Suprapubic skin (tissue), 4 donors: ENCODE measurements around the gene DGCR2. TPM values are rescaled to one million over a fixed set of nuclear protein-coding genes. Genes with fewer than 3 reads are reported as not detected.

Experiments used
- DNase-seq, 2 donors: peaks; one replicate each; pipeline ENCODE4 v3.0.0-alpha.2; 2019; ENCODE audit warnings: low spot score in 2 of 2
- H3K27ac ChIP-seq: fragments of 200-600 bp; sonication (generic); one replicate; pipeline ENCODE4 v1.5.1; 2019
- H3K27me3 ChIP-seq: fragments of 200-600 bp; sonication (generic); one replicate; pipeline ENCODE4 v1.5.1; 2019
- H3K36me3 ChIP-seq: fragments of 200-600 bp; sonication (generic); one replicate; pipeline ENCODE4 v1.5.1; 2019
- H3K4me1 ChIP-seq: fragments of 200-600 bp; sonication (generic); one replicate; pipeline ENCODE4 v1.5.1; 2019
- H3K4me3 ChIP-seq: fragments of 200-600 bp; sonication (generic); one replicate; pipeline ENCODE4 v1.5.1; 2019; ENCODE audit warnings: mild to moderate bottlenecking
- H3K9me3 ChIP-seq: fragments of 200-600 bp; sonication (generic); one replicate; pipeline ENCODE4 v1.5.1; 2019
- EP300 ChIP-seq: sonication (generic); formaldehyde crosslinking; IDR thresholded peaks from one replicate; pipeline ENCODE4 v1.6.1; 2017; ENCODE audit warnings: antibody characterized with exemption
- POLR2A ChIP-seq, 2 donors: fragments of 450-650 bp; IDR thresholded peaks; one replicate each; pipeline ENCODE4 v1.6.1; 2017; ENCODE audit warnings: antibody characterized with exemption in 2 of 2, mild to moderate bottlenecking in 2 of 2, moderate library complexity in 2 of 2
- POLR2AphosphoS5 ChIP-seq, 3 donors: sonication (generic); formaldehyde crosslinking; IDR thresholded peaks; one replicate each; pipeline ENCODE4 v1.6.1; 2017; ENCODE audit warnings: antibody characterized with exemption in 3 of 3
- WGBS: methylation state at CpG from one replicate; pipeline ENCODE4 v1.1.5; 2018; 5-methylcytosine and 5-hydroxymethylcytosine counted together
- total RNA-seq, 4 donors: library from RNA; depleted of rRNA; stranded (reverse); fragments of >200 nt; gene quantifications; one replicate each; pipeline ENCODE4 v1.1.0, GENCODE V29; 2016
- TF ChIP-seq, protein P1 (sequence below), 2 donors: fragments of 200-600 bp in 1 of 2; fragments of 450-650 bp in 1 of 2; sonication (generic) in 1 of 2; IDR thresholded peaks; one replicate each; pipeline ENCODE4 v1.5.1; 2016 to 2019; ENCODE audit warnings: antibody characterized with exemption in 2 of 2, mild to moderate bottlenecking in 1 of 2, moderate library complexity in 1 of 2

Gene DGCR2
- total RNA-seq, 4 donors from 2014 or later = 115 to 172 (median 130) TPM

DNA sequence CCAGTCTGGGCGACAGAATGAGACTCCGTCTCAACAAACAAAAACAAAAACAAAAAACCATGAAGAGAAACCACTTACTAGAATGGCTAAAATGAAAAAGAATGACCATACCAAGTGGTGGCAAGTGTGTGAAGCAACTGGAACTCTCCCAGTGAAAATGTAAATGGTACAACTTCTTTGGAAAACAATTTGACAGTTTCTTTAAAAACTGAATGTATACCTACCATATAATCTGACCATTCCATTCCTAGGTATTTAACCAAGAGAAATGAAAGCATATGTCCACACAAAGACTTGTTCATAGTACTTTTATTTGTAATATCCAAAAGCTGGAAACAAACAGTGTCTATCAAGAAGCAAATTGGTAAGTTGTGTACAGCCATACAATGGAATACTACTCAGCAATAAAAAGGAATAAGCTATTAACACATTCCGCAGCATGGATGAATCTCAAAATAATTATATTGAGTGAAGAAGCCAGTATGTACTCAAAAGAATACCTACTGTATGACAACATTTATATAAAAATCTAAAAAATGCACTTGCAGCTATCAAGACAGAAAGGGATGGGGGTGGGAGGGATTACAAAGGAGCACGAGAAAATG is 27.7 kb downstream of the DGCR2 start:
- TF ChIP-seq POLR2A (IDR thresholded peaks at IDR 0.05) (no peak), POLR2AphosphoS5 (IDR thresholded peaks at IDR 0.05) (no peak), EP300 (no peak)
- TF ChIP-seq, protein P1, sequence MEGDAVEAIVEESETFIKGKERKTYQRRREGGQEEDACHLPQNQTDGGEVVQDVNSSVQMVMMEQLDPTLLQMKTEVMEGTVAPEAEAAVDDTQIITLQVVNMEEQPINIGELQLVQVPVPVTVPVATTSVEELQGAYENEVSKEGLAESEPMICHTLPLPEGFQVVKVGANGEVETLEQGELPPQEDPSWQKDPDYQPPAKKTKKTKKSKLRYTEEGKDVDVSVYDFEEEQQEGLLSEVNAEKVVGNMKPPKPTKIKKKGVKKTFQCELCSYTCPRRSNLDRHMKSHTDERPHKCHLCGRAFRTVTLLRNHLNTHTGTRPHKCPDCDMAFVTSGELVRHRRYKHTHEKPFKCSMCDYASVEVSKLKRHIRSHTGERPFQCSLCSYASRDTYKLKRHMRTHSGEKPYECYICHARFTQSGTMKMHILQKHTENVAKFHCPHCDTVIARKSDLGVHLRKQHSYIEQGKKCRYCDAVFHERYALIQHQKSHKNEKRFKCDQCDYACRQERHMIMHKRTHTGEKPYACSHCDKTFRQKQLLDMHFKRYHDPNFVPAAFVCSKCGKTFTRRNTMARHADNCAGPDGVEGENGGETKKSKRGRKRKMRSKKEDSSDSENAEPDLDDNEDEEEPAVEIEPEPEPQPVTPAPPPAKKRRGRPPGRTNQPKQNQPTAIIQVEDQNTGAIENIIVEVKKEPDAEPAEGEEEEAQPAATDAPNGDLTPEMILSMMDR (IDR thresholded peaks at IDR 0.05) = no peak
- WGBS = 94% methylated on average over 4 of the region's 4 CpGs

DNA sequence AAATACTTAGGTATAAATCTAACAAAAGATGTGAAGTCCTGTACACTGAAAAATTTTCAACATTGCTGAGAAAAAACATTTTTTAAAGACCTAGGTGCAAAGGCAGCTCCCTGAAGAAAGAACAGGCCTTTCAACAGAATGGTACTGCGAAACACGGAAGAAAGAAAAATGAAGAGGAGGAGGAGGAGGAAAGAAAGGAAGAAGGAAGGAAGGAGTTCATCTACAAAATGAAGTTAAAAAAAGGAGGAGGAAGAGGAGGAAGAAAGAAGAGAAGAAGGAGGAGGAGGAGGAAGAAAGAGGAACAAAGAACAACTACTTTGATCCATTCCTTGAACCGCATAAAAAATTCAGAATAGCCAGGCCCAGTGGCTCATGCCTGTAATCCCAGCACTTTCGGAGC is 29.5 kb downstream of the DGCR2 start:
- Histone ChIP-seq H3K27ac (no peak overlapping the region), H3K4me1 (no peaks in the 10 kb centered on the region), H3K4me3 (no peak overlapping the region), H3K36me3 (peaks cover 24% of the 10 kb centered on the region), H3K9me3 (no peaks in the 10 kb centered on the region), H3K27me3 (no peaks in the 10 kb centered on the region)
- WGBS = 92% methylated on average over 4 of the region's 4 CpGs
- no peak for DNase-seq
- no peak for TF ChIP-seq POLR2A (IDR thresholded peaks at IDR 0.05)
- no peak for TF ChIP-seq POLR2AphosphoS5 (IDR thresholded peaks at IDR 0.05)
- TF ChIP-seq, protein P1 (IDR thresholded peaks at IDR 0.05) = no peak
- TF ChIP-seq EP300 = no peak

More for the DNA sequence above, 27.7 kb downstream of the DGCR2 start:
- no peaks in the 10 kb centered on the region for H3K27me3 ChIP-seq
- H3K36me3 ChIP-seq = peaks cover 10% of the 10 kb centered on the region
- H3K27ac ChIP-seq = no peak overlapping the region
- H3K9me3 ChIP-seq = no peaks in the 10 kb centered on the region
- no peak for DNase-seq
- H3K4me1 ChIP-seq = peaks cover 13% of the 10 kb centered on the region
- H3K4me3 ChIP-seq = no peak overlapping the region

DNA sequence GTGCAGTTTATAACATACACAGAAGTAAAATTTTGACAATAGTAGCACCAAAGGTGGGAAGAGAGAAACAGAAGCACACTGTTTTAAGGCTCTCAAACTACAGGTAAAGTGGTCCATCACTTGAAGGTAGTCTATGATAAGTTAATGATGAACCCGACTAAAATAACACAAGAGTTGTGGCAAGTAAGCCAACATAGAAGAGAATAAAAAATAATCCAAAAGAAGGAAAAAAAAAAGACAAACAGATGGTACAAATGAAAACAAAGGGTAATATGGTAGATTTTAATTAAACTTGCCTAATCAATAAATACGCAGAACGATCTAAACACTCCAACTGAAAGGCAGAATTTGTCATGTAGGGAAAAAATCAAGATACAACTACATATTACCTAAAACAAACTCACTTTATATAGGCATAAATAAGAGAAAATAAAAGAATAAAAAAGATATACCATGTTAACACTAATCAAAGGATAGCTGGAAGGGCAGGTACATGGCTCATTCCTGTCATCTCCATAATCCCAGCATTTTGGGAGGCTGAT is 31.6 kb downstream of the DGCR2 start:
- no peak for DNase-seq
- peaks cover 14% of the 10 kb centered on the region for H3K4me1 ChIP-seq
- H3K36me3 ChIP-seq = peaks cover 30% of the 10 kb centered on the region
- no peaks in the 10 kb centered on the region for H3K27me3 ChIP-seq
- H3K9me3 ChIP-seq = no peaks in the 10 kb centered on the region
- 95% methylated on average over 3 of the region's 3 CpGs for WGBS
- H3K4me3 ChIP-seq = no peak overlapping the region
- H3K27ac ChIP-seq = no peak overlapping the region
- TF ChIP-seq, protein P1 (IDR thresholded peaks at IDR 0.05) = no peak
- TF ChIP-seq POLR2AphosphoS5 (IDR thresholded peaks at IDR 0.05) (no peak), EP300 (no peak), POLR2A (IDR thresholded peaks at IDR 0.05) (no peak)

DNA sequence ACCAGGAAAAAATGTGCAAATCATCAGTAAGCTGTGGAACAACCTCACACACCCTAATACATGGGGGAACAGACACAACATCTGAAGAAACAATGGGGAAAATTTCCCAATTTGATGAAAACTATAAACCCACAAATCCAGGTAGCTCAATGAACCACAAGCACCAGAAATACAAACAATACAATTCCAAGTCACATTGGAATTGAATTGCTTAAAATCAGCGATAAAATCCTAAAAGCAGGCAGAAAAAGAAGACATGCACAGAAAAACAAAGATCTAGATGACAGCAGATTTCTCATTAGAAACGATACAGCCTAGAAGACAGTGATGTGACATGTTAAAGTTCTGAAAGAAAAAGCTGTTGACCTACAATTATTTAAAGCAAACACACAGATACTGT is 32.0 kb downstream of the DGCR2 start:
- Histone ChIP-seq H3K36me3 (peaks cover 30% of the 10 kb centered on the region), H3K9me3 (no peaks in the 10 kb centered on the region), H3K27me3 (no peaks in the 10 kb centered on the region), H3K27ac (no peak overlapping the region), H3K4me3 (no peak overlapping the region), H3K4me1 (peaks cover 19% of the 10 kb centered on the region)
- TF ChIP-seq, protein P1 (IDR thresholded peaks at IDR 0.05) = no peak
- no peak for TF ChIP-seq POLR2AphosphoS5 (IDR thresholded peaks at IDR 0.05)
- no peak for TF ChIP-seq EP300
- no peak for TF ChIP-seq POLR2A (IDR thresholded peaks at IDR 0.05)
- no peak for DNase-seq
- 89% methylated on average over 2 of the region's 2 CpGs for WGBS

DNA sequence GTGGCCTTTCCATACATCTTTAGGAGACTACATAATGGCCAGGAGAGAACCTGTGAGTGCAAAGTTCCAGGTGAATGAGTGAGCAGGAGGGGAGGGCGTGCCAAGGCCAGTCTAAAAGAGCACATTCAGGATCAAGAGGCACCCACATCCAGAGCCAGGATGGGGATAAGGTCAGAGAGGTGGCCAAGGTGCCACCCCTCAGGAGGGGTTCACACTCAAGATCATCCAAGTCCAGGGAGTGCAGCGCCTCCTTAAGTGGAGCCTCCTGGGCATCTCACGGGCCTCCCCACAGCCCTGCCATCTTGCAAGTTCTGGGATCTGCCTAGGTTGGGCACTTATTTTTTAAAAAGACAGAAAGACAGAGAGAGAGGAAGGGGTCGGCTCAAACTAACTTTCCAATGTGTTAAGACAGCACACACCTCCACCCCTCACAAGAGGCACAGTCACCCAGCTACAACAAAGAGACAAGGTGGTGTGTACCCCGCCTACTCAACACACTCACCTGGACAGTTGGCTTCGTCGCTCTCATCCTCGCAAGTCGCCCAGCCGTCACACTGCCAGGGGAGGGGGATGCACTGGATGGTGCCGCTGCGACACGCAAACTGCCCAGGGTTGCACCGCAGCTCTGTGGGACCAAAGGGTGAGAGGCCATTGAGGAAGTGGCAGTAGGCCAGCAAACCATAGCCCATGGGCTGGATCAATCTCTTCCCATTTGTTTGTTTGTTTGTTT is 33.2 kb downstream of the DGCR2 start:
- peaks cover 23% of the 10 kb centered on the region for H3K36me3 ChIP-seq
- H3K27ac ChIP-seq = no peak overlapping the region
- no peaks in the 10 kb centered on the region for H3K9me3 ChIP-seq
- TF ChIP-seq POLR2AphosphoS5 (IDR thresholded peaks at IDR 0.05) = no peak
- TF ChIP-seq EP300 = no peak
- TF ChIP-seq POLR2A (IDR thresholded peaks at IDR 0.05) = no peak
- TF ChIP-seq, protein P1 (IDR thresholded peaks at IDR 0.05) = no peak
- no peak overlapping the region for H3K4me3 ChIP-seq
- H3K4me1 ChIP-seq = peaks cover 19% of the 10 kb centered on the region
- WGBS = 96% methylated on average over 14 of the region's 14 CpGs
- DNase-seq = no peak
- H3K27me3 ChIP-seq = no peaks in the 10 kb centered on the region
